GM19238 (cell line): Measurements from ENCODE around the gene LIX1L.

ENCODE experiments used
- DNase-seq: peaks from one replicate; pipeline ENCODE4 v3.0.0; 2011; ENCODE audit warnings: low spot score; ENCODE audit not compliant: insufficient read length

LIX1L gene

DNA sequence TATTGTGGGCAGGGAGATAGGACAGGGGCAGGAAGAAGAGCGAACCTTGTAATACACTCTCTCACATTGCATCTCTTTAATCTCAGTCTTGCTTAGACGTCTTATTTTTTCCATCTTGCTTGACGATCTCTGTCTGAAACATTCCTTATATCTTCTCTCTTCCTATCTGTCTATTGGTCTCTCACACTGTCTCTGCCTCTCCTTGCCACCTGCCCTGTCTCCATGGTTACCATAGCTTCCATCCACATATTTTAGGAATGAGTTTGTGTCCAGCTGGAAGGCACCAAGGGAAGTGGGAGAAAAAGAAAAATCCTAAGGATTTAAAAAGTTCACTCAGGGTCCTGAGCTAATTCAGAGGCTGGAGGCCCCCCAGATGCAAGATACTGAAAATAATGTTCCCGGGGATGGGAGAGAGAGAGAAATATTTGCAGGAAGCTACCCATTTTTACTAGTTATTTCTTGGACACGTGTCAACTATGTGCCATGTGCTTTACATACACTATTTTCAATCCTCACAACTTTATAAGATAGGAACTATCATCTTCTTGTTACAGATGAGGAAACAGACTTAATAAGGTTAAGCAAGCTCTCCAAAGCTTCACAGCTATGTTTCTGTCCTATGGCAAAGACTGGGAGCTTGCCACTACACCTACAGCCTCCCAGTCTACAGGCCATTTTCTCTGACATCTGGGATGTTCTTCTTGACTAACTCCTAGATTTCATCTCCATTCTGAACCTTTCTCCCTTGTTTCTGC, 5.6 kb upstream of the LIX1L start:
- no peak for DNase-seq

DNA sequence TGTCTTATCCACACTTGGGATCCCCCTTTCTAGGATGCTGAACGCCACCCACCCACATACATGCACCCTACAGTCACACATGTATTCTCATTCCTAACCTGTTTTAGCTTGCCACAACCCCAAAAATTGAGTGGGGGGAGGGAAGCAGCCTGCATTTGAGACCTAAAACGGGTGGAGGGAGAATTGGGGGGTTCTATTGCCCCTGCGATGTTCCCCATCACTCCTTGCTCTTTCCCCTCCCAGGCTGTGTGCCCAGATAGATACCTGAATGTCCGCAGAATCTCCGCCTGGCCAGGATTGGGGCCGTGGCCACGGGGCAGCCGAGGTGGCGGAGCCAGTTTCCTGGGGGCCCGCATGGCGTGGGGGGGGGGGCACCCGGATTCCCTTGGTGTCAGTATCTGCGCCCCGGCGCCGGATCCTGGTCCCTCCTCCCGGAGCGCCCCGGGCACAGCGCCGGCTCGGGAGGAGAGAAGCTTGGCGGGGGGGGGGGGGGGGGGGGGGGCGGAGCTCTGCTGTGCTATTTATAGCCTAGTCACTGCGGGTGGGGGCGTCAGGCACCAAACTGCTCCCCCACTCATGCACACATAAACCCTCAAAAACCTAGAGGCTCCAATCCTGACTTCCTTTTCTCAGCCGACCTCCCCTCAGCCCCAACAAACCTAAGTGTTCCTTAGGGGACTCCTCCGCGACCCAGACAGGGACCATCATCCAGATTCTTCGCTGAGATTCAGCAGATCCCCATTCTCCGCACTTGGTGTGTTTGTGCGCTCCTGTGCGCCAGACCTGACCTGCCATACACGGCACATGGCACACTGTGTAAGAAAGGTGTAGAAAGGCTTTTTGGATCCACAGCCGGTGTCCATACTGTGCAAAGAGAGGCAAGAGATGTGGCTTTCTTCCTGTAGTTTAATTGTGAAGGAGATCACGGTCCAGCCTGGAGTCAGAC, 4.6 kb upstream of the LIX1L start:
- no peak for DNase-seq

DNA sequence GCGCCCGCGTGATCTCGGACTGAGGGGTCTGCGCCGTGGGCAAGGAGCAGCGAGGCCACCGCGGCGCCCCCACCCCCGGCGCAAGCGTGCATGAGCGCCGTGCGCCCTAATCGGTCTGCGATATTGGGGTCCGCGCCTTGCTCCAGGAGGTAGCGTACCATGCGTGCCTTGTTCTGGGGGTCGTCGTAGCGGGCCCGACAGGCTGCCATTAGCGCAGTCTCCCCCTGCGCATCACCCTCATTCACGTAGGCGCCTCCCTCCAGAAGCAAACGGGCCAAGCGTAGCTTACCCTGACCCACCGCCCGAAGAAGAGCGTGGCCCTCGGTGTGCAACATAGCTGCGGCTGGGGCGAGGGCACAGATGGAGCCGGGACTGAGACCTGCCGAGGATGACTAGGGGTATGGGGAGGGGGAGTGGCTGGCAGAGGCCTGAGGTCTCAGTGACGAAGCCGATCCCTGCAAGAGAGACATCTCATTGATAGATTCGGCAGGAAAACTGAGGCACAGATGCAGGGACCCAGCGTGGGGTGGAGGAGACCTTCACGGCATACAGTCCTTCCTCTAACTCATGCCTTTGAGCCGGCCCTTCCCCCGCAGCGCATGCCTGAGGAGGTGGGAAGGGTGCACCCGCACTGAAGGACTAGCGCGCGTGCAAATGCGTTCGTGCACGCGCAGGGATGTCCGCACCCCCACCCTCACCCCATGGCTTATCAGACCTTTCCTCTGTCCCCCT, 3.8 kb upstream of the LIX1L start:
- DNase-seq = no peak

DNA sequence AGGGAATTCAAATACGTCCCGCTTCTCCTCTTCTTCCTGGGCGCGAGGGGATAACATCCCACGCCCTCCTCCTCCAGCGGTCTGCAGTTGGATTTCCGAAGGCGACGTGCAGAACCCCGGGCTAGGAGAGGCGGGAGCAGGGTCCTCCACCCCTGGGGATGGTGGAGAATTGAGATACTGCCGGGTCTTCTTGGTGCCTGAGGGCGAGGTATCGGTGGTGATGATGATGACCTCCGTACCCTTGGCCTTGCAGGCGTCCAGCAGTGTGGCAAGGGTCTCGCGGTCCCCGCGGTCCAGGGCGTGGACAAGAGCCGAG, 3.2 kb upstream of the LIX1L start:
- no peak for DNase-seq

DNA sequence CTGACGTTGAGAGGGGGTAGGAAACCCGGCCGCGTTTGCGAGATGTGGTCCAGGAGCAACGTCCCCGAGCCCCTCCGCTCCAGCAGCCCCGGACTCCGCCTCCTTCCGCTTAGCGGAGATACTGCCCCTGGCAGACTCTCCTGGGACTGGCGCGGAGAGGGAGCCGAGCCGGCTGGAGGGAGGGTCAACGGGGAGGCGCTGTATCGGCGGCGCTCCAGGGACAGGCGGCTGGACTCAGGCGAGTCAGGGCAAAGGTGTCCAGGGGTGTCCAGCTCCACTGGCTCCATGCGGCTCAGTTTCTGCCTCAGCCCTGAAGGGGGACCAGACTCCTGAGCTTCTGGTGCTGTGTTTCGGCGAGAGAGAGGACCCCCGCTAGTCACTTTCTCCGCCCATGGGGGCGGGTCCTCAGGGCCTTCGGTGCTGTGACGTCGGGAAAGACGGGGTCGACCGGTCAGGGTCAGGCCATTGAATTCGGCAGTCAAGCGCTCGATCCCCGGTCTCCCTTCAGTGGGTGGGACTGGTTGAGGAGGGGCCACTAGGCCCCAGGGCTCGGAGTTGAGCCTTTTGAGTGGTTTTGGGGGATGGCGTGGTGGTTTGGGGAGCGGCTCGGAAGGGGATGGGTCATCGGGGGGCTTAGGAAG, 2.8 kb upstream of the LIX1L start:
- no peak for DNase-seq

DNA sequence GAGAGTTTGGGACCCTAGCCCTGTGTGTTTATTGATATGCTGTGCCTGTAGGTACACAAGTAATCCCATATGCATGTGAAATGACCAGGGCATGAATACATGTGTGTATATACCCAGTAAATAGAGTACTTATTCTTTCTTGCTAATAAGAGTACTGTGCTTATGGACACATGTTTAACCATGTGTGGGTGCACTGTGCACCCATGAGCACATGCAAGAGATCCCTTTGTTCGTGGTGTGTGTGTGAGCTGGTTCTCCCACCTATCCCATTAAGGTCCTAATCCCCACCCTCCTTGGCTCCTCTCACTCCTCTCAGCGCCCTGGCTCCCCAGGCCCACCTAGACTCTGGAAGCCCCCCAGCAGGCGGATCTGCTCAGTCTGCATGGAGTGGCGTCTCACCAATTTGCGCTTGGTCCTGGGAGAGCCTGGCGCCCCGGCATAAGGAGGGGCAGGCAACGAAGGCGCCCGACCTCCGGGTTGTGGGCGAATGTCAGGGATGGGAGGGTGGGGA, 2.2 kb upstream of the LIX1L start:
- DNase-seq = no peak

DNA sequence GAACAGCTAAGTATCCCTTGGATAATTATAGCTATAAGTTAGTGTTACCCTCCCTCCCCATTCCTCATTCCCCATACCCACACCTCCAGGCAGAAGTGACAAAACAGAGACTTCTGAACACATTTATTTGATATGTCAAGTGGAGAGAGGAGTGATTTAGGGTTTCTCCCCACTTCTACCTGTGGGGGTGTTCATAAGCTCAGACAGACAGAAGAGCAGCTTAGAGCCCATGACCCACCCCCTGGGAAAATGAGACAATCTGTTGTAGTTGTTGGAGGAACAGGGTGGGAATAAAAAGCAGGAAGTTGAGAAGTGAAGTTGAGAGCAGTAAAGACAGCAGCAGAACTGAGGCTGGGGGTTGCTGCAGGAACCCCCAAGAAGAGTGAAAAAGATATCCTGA, 1.5 kb upstream of the LIX1L start:
- DNase-seq = no peak

DNA sequence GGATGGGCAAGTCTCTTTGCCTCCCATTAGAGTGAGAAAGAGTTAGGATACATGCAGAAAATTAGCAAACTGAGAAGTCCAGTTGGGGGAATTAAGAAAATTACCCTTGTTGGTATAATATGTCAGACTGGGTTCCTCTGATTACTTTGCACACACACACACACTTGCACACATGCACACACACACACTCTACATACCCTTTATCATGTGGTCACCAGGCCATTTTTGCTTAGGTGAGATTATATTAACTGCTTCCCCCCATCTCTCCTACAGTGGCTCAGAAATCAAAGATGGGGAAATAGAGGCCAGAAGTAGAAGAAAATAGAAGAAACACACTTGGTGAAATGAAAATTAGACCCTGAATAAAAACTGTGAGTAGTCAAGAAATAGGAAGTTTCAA, 917 bp upstream of the LIX1L start:
- DNase-seq = no peak

DNA sequence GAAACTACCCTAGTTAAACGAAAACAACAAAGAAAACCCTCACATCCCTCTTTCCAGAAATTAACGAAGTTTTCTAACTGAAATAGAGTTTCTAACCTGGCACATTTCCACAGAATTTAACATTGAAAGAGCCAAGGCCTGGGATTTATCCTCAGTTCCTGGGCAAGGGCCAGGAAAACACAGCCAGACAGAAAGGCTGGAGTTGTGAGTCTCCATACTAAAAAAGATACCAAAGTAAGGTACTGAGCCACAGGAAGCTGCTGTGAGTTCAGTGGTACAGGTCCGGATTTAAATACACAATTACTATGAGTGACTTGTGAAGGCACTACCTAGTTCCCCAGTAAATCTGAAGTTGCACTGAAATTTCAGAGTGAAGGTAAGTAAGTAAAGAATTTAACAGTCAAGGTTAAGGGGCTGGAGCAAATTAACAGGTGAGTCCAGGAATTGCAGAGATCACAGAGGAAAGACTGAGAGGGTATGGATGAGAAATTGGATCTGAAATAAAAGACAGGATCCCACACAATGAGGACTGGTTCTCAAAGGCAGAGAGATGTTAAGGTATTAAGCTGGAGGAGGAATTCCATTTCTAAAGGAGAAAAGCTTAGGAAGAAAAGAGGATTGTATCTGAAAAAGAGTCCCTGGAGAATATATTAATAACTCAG, 905 bp downstream of the LIX1L start:
- no peak for DNase-seq

DNA sequence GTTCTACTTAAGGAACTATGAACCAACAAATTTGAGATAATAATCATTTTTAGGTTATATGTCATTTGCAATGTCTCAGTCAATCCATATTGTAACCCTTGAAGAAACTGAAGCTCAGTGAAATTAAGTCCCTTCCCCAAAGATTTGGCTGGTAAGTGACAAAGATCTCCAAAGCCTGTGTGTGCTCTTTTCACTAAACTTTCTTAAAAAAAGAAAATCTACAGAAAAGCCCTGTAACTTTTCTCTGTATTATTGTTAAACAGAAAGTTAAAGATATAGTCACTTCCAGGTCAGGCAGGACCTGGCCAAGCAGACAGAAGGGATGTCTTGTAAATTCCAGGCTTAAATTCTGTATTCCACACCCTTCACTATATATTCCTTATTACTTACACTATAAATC, 1.5 kb downstream of the LIX1L start:
- DNase-seq = no peak

DNA sequence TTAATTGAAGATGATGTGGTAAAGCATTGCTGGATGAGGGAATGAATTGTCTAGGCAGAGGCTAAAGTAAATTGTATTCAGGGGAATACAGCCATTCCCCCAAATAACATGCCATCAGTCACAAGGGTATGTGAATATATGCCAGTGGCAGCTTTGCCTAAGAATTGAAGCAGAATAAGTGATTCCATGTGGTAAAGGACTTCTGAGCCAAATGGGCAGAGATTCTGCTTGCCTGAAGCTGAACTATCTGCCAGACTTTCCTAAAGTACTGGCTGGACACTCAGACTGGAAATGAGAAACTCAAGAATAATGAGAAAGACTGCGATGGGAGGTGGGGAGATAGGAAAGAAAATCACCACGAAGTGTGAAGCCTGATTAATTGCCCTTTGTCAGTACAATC, 2.4 kb downstream of the LIX1L start:
- DNase-seq = no peak

DNA sequence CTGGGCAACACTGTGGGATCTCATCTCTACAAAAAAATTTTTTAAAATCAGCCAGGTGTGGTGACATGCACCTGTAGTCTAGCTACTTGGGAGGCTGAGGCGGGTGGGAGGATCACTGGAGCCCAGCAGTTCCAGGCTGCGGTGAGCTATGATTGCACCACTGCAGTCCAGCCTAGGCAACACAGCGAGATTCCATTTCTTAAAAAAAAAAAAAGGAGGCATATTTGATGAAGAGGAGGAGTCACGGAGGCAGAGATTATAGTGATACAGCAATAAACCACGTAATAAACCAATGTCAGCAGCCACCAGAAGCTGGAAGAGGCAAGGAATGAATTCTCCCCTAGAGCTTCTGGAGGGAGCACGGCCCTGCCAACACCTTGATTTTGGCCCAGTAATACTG, 4.0 kb downstream of the LIX1L start:
- no peak for DNase-seq

DNA sequence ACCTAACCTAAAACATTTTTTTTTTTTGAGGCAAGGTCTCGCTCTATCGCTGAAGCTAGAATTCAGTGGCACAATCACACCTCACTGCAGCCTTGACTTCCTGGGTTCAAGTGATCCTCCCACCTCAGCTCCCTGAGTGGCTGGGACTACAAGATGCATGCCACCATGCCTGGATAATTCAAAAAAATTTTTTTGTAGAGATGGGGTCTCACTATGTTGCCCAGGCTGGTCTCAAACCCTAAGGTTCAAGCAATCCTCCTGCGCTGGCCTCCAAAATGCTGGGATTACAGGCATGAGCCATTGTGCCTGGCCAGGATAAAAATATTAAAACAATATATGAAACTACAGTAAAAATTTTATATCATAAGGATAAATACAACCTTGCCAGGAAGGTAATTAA, 4.9 kb downstream of the LIX1L start:
- DNase-seq = no peak

DNA sequence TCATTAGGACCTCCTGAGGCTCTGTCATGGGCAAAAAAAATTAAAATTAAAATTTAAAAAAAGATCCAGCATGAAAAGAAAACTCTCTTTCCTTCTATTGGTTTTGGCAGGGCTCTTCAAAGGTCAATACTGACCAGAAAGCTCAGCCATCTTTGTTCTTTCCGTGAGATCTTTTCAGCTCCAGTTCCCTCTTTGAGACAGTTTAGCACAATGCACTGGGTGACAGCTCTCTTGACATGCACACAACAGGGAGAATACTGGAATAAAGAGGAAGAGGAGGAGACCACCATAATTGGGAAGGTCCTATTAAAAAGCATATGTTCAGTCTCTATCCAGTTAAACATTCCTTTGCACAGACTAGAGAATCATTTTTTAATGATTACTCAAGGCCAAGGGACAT, 6.3 kb downstream of the LIX1L start:
- no peak for DNase-seq

DNA sequence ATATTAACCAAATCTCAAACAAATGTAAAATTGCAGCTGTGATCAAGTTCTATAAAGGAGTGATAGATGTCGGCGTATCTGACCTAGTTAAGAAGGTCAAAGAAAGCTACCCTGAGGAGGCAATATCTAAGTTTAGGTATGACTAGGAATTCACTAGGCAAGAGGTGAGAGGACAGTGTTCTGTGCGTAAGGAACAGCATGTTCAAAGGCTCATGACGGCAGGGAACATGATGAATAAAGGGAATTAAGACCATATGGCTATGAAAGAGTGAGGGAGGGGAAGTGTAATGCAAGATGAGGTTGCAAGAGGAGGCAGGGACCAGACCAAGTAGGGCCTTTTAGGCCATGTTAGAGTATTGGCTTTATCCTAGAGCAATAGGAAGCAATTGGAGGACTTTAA, 8.6 kb downstream of the LIX1L start:
- DNase-seq = no peak

DNA sequence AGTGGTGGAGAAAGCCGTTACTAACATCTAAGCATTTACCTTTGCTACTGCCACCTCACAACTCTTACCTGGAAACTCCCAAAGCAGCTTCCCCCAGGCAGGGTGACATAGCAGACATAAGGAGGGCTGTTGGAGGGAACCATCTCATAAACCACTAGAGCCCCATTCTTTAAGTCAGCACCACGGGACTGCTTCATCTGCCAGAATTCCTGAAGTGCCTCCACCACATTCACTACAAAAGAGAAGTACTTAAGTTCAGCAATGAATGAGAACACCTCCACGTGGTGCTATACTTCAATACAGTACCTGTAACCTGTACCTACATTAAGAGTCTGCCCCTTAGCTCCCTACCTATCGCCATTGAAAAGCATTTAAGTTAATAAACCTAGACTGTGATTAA, 10.3 kb downstream of the LIX1L start:
- no peak for DNase-seq

DNA sequence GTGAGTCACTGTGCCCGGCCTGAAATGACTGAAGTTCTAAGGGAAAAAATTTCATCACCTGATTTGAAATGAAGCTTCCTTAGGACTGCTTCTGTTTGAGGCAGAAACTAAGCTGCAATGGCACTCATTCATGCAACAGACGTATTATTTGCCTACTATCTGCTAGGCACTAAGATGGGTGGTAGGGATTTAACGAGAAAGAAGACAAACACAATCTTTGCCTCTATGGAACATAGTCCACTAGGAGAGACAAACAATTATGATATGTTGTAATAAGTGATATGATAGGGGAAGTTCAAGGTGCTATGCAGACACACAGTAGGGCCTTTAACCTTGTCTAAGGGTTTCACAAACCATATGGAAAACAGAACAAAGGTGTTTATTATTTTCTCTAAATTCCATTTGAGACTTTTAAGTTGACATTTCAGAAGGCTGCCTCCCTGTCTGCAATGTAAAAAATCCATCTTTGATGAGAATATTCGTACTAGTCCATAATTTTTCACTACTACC, 11.3 kb downstream of the LIX1L start:
- no peak for DNase-seq

DNA sequence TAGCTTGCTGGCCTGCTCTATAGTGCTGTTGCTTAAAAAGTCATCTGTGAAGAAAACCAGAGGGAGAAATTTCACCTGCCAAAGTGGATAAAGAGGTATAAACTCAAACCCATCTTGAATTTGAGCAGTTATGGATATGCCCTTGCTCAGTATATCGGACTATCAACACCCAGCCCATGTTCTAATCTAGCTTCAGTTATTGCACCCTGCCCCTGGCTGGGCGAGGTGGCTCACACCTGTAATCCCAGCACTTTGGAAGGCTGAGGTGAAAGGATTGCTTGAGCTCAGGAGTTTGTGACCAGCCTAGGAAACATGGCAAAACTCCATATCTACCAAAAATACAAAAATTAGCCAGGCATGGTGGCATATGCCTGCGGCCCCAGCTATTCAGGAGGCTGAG, 13.3 kb downstream of the LIX1L start:
- no peak for DNase-seq

DNA sequence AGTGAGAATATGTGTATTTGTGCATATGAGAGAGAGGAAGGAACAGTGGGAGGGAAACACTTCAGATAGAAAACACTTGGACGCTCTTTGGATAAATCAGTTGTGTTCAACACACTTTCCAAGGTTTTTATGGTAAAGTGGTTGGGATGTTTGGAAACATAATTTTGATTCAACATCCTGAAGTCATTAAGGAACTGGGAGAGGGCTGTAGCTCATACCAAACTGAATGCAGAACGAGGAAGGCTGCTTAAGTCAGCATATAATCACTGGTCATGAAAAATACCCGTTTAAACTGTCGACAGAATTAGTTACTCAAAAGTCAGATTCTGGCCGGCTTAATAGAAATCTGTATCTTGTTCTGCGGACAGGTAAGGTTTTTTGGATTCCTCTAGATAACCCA, 14.9 kb downstream of the LIX1L start:
- DNase-seq = no peak

DNA sequence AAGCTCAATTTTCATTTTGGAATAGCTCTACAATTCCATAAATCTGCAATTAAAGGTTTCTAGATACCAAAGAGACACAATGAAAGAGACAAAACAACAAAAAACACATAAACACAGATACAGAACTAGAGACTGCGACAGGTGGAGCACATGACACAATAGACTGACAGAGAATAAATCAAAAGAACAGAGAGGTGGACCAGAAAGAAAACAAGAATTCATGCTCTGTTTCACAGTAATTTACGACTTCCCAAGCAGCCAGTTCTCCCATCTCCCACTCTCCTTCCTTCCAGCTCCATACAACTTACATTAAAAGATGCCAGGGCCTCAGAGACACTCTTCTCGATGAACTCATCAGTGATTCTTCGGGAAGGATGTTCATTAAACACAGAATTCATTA, 15.4 kb downstream of the LIX1L start:
- DNase-seq = no peak

DNA sequence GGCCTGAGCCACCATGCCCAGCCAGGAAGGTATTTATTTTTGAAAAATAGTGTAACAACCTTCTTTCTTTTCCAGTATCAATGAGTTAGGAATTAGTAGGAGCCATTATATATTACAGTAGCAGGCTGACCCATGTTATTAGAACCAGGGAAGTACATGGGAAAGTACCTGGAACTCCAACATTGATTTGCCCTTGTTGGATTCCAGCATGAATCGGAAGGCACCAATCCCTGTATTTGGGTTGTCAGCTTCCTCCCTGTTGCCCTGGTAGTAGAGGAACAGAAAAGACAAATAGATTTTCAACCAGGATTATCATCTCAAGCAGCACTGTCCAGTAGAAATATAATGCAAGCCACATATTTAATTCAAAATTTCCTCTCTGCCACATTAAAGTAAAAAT, 20.4 kb downstream of the LIX1L start:
- DNase-seq = no peak
